ENCODE data around the gene CYP27B1.
"Not testable (repeated sequence)": the region's sequence is repeated elsewhere in the genome, so short reads cannot be mapped to it uniquely, and the experiment has no call there.

CYP27B1 gene

GRCh38 chr12:57782608-57783465 lies 16.0 kb upstream of the CYP27B1 start, which contains the start of gene TSFM:
Gene TSFM (plus strand): TSS chr12:57782787. CDS start chr12:57782802, 15 bp downstream.
- DNase-seq = peak; percentile 99

- no peak for DNase-seq
Measured at GRCh38 chr12:57782243-57782607, 15.3 kb upstream of the CYP27B1 start.

GRCh38 chr12:57781801-57782200 lies 14.9 kb upstream of the CYP27B1 start:
- DNase-seq = no peak

GRCh38 chr12:57781244-57781643 lies 14.4 kb upstream of the CYP27B1 start:
- DNase-seq = no peak

- no peak for DNase-seq
Measured at GRCh38 chr12:57780284-57780897, 13.5 kb upstream of the CYP27B1 start.

- no peak for DNase-seq
Measured at GRCh38 chr12:57779736-57780135, 12.9 kb upstream of the CYP27B1 start.

- DNase-seq = no peak
Measured at GRCh38 chr12:57777911-57778310, 11.0 kb upstream of the CYP27B1 start.

- DNase-seq = no peak
Measured at GRCh38 chr12:57777367-57777766, 10.5 kb upstream of the CYP27B1 start.

GRCh38 chr12:57776247-57776587 lies 9.3 kb upstream of the CYP27B1 start:
- no peak for DNase-seq

GRCh38 chr12:57775563-57776246 lies 8.8 kb upstream of the CYP27B1 start:
- DNase-seq = no peak

GRCh38 chr12:57775044-57775443 lies 8.2 kb upstream of the CYP27B1 start:
- no peak for DNase-seq

GRCh38 chr12:57774634-57775033 lies 7.8 kb upstream of the CYP27B1 start:
- not testable (repeated sequence) for DNase-seq

- DNase-seq = peak; percentile 21
Measured at GRCh38 chr12:57772429-57773322, 5.8 kb upstream of the CYP27B1 start, which contains the start of gene EEF1AKMT3. Gene EEF1AKMT3 (plus strand): TSS chr12:57772614. CDS start chr12:57772725, 111 bp downstream.

GRCh38 chr12:57771873-57772428 lies 5.1 kb upstream of the CYP27B1 start, which contains the start of gene METTL1:
Gene METTL1 (minus strand): TSS chr12:57772105. CDS start chr12:57772083, 22 bp downstream.
- DNase-seq = peak; percentile 84

- DNase-seq = peak; percentile 76
Measured at GRCh38 chr12:57771236-57771872, 4.5 kb upstream of the CYP27B1 start.

GRCh38 chr12:57770734-57771133 lies 3.9 kb upstream of the CYP27B1 start:
- no peak for DNase-seq

- DNase-seq = no peak
Measured at GRCh38 chr12:57769594-57769993, 2.7 kb upstream of the CYP27B1 start.

- DNase-seq = no peak
Measured at GRCh38 chr12:57767876-57768275, 998 bp upstream of the CYP27B1 start.

- DNase-seq = no peak
Measured at GRCh38 chr12:57767305-57767698, 424 bp upstream of the CYP27B1 start.

GRCh38 chr12:57765698-57766463 lies 997 bp downstream of the CYP27B1 start:
- no peak for DNase-seq
